GM19468 (cell line): Measurements from ENCODE around the gene PHF14.

ENCODE experiments used
- ATAC-seq: cut with Tn5 transposase; IDR thresholded peaks from one replicate; pipeline ENCODE4 v1.9.1; 2021; ENCODE audit warnings: mild to moderate bottlenecking, moderate library complexity, moderate number of reproducible peaks; ENCODE audit not compliant: unreplicated experiment; ENCODE audit errors: extremely low read depth

The PHF14 gene

GRCh38 chr7:11079907-11080306 lies 106.2 kb downstream of the PHF14 start:
- ATAC-seq: no peak

- ATAC-seq: no peak
Observed at GRCh38 chr7:11082121-11082520, 108.4 kb downstream of the PHF14 start.

- no peak for ATAC-seq
Observed at GRCh38 chr7:11082552-11083213, 109.0 kb downstream of the PHF14 start.

GRCh38 chr7:11083214-11083568 lies 109.5 kb downstream of the PHF14 start:
- ATAC-seq: no peak

- no peak for ATAC-seq
Observed at GRCh38 chr7:11104578-11104977, 130.9 kb downstream of the PHF14 start.

GRCh38 chr7:11109659-11110058 lies 136.0 kb downstream of the PHF14 start:
- no peak for ATAC-seq

GRCh38 chr7:11120068-11120664 lies 146.5 kb downstream of the PHF14 start:
- no peak for ATAC-seq

GRCh38 chr7:11120675-11121220 lies 147.1 kb downstream of the PHF14 start:
- no peak for ATAC-seq

- no peak for ATAC-seq
Observed at GRCh38 chr7:11124856-11125559, 151.3 kb downstream of the PHF14 start.

- ATAC-seq: no peak
Observed at GRCh38 chr7:11127114-11127785, 153.6 kb downstream of the PHF14 start.

- ATAC-seq: no peak
Observed at GRCh38 chr7:11127988-11128387, 154.3 kb downstream of the PHF14 start.

- ATAC-seq: no peak
Observed at GRCh38 chr7:11128498-11128897, 154.8 kb downstream of the PHF14 start.

GRCh38 chr7:11130012-11130411 lies 156.3 kb downstream of the PHF14 start:
- ATAC-seq: no peak

- ATAC-seq: no peak
Observed at GRCh38 chr7:11130601-11131000, 156.9 kb downstream of the PHF14 start.

- ATAC-seq: no peak
Observed at GRCh38 chr7:11133436-11133959, 159.8 kb downstream of the PHF14 start.

GRCh38 chr7:11135573-11135972 lies 161.9 kb downstream of the PHF14 start:
- no peak for ATAC-seq

- ATAC-seq: no peak
Observed at GRCh38 chr7:11141541-11141940, 167.9 kb downstream of the PHF14 start.

GRCh38 chr7:11153694-11154093 lies 180.0 kb downstream of the PHF14 start:
- no peak for ATAC-seq

GRCh38 chr7:11155883-11156282 lies 182.2 kb downstream of the PHF14 start:
- no peak for ATAC-seq

GRCh38 chr7:11161499-11161898 lies 187.8 kb downstream of the PHF14 start:
- no peak for ATAC-seq

- ATAC-seq: no peak
Observed at GRCh38 chr7:11163220-11163619, 189.5 kb downstream of the PHF14 start.
